ENCODE data around the gene KCNIP3.

- TF ChIP-seq CTCF (IDR thresholded peaks at IDR 0.05; ENCODE audit: borderline replicate concordance, extremely low read depth, low read length, poor library complexity, severe bottlenecking) (no peak), EZH2 (IDR thresholded peaks at IDR 0.05; ENCODE audit: borderline replicate concordance, low read depth, low read length, severe bottlenecking) (no peak)
These were observed 57.8 kb downstream of the KCNIP3 start for GRCh38 chr2:95354925-95355324.
